Body of pancreas (tissue), 4 donors: ENCODE measurements around the gene RBMS3.

Experiments
- CTCF ChIP-seq, 7 experiments: fragments of 450-650 bp in 4 of 7; fragments of 200-600 bp in 3 of 7; sonication (generic) in 3 of 7; IDR thresholded peaks; one replicate each; pipeline ENCODE4 v1.5.1; 2016 to 2019; ENCODE audit warnings: antibody characterized with exemption in 7 of 7
- POLR2A ChIP-seq, 3 donors: fragments of 450-650 bp; IDR thresholded peaks; one replicate each; pipeline ENCODE4 v1.6.1; 2016; ENCODE audit warnings: antibody characterized with exemption in 3 of 3, mild to moderate bottlenecking in 2 of 3

GRCh38 chr3:29356062-29356461, 75.2 kb downstream of the RBMS3 start:
- TF ChIP-seq CTCF (IDR thresholded peaks at IDR 0.05), result no peak
- TF ChIP-seq POLR2A (IDR thresholded peaks at IDR 0.05), result no peak
